Neural crest cell (in vitro differentiated cells): ENCODE measurements around the gene NEDD4. TPM values are rescaled to one million over a fixed set of nuclear protein-coding genes. Genes with fewer than 3 reads are reported as not detected.

ENCODE experiments used
- DNase-seq: peaks from one replicate; pipeline ENCODE4 v3.0.0; 2021; ENCODE audit warnings: low read depth, mixed read lengths, low spot score
- H3K27ac Mint-ChIP-seq: one replicate; pipeline ENCODE4 v1.8.0; 2021; ENCODE audit warnings: mild to moderate bottlenecking, mixed read lengths; ENCODE audit not compliant: unreplicated experiment
- H3K27me3 Mint-ChIP-seq: 2 replicates; pipeline ENCODE4 v1.8.0; 2021; ENCODE audit warnings: low read depth, mild to moderate bottlenecking, mixed read lengths
- H3K36me3 Mint-ChIP-seq: 2 replicates; pipeline ENCODE4 v1.8.0; 2021; ENCODE audit warnings: low read depth, mild to moderate bottlenecking, mixed read lengths
- H3K4me1 Mint-ChIP-seq: 2 replicates; pipeline ENCODE4 v1.8.0; 2021; ENCODE audit warnings: mixed read lengths
- H3K4me3 Mint-ChIP-seq: one replicate; pipeline ENCODE4 v1.8.0; 2021; ENCODE audit warnings: mild to moderate bottlenecking, mixed read lengths
- H3K9me3 Mint-ChIP-seq: 2 replicates; pipeline ENCODE4 v1.8.0; 2021; ENCODE audit warnings: mixed read lengths
- total RNA-seq: library from RNA; stranded (reverse); gene quantifications from 2 replicates; pipeline ENCODE4 v1.2.1, GENCODE V29; 2021
- TF ChIP-seq, protein P1 (sequence below): fragments of 200-600 bp; sonication (generic); conservative IDR thresholded peaks from 2 replicates; pipeline ENCODE4 v1.5.0; 2021; ENCODE audit warnings: antibody characterized with exemption, mild to moderate bottlenecking

NEDD4 gene
- total RNA-seq, 1 donor from 2014 or later, result 20.3 TPM

DNA sequence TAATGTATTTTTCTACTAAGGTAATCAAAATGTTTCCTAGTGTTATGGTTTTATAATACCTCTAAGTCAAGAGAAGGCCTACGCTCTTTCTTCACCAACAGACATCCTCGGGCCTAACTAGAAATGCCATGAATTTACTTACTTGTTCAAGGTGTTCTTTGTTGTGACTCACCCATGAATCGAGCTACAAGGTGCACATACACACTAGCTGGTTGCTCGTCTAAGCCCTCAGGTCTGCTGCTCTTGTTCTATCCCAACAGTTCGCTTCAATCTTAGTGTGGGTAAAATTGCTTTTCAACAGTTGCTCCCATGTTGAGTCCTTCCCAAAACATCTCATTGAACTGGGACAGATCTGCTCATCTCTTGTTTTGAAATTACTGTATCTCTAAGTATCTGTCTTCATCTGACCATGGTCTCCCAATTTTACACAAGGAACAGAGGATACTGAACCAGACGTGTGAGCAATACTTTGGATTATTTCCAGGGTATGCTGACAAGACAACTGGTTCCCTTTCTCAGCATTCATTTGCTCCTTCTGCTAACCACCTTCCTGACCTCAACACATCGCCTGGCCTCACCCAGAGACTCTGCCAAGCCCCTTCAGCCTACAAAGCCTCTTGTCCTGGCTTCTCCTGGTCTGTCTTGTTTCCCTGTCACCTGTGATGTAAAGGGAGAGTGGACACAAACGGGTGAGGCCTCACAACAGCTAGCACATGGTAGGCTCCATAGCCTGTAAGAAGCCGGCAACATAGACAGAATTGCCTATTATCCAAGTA lies 84.2 kb downstream of the NEDD4 start:
- DNase-seq, result no peak
- TF ChIP-seq, protein P1, sequence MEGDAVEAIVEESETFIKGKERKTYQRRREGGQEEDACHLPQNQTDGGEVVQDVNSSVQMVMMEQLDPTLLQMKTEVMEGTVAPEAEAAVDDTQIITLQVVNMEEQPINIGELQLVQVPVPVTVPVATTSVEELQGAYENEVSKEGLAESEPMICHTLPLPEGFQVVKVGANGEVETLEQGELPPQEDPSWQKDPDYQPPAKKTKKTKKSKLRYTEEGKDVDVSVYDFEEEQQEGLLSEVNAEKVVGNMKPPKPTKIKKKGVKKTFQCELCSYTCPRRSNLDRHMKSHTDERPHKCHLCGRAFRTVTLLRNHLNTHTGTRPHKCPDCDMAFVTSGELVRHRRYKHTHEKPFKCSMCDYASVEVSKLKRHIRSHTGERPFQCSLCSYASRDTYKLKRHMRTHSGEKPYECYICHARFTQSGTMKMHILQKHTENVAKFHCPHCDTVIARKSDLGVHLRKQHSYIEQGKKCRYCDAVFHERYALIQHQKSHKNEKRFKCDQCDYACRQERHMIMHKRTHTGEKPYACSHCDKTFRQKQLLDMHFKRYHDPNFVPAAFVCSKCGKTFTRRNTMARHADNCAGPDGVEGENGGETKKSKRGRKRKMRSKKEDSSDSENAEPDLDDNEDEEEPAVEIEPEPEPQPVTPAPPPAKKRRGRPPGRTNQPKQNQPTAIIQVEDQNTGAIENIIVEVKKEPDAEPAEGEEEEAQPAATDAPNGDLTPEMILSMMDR, result no peak
- no peaks in the 10 kb centered on the region for H3K36me3 Mint-ChIP-seq
- H3K27me3 Mint-ChIP-seq, result no peaks in the 10 kb centered on the region
- H3K4me1 Mint-ChIP-seq, result peaks cover 5% of the 10 kb centered on the region
- H3K27ac Mint-ChIP-seq, result no peak overlapping the region
- no peak overlapping the region for H3K4me3 Mint-ChIP-seq
- no peaks in the 10 kb centered on the region for H3K9me3 Mint-ChIP-seq

DNA sequence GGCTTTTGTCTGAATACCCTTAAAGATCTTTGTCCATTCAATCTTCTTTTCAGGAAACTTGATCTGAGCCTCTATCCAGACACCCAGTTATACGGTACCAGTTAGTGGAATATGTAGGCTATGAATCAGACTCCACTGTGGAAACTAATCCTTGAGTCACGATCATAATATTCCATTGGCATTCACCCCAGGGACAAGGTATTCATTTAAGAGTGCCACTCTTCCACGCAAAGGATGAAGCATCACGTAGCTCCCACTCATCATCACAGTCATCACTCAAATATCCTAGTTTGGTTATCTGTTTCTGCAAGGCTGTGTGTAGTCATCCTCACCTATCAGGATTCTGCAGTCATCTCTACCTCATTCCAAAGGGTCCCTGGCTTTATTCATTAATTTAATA lies 85.6 kb downstream of the NEDD4 start:
- Mint-ChIP-seq H3K4me1 (peaks cover 5% of the 10 kb centered on the region), H3K27me3 (no peaks in the 10 kb centered on the region), H3K36me3 (no peaks in the 10 kb centered on the region), H3K27ac (no peak overlapping the region), H3K9me3 (no peaks in the 10 kb centered on the region), H3K4me3 (no peak overlapping the region)
- no peak for DNase-seq
- TF ChIP-seq, protein P1, result no peak

DNA sequence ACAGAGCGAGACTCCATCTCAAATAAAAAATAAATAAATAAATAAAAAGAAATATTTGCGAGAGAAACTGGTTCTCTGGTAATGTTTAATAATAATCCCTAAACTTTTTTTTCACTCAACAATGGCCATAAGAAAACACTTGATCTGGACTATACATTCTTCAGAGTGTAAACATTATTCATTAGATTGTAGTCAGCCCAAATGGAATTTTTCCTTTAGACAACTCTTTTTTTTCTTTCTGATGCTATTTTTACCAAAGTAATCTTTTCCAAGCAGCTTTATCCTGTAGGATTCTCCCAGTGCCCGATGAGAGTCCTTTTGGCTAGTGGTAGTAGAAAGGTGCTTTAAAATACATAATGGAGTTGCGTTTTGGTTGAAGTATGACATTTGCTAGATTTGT lies 90.4 kb downstream of the NEDD4 start:
- peaks cover 6% of the 10 kb centered on the region for H3K4me1 Mint-ChIP-seq

DNA sequence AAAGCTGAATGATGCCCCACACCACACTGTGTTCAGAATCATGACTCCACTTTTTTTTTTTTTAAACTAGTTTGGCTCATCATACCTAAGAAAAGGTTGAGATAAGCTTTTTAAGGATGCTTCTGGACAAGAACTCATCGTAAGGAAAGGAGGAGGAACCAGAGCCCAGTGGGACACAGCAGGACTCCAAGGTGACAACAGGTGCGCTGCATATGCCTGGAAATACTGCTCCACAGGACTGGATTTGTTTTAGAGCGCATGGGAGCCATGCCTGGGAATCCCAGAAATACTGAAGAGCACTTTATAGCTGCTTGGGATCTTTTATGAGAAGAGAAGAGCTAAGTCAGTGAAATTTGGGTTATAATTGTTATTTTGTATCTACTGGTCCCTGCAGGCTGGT lies 93.4 kb downstream of the NEDD4 start:
- no peak for DNase-seq
- H3K27me3 Mint-ChIP-seq, result no peaks in the 10 kb centered on the region
- no peaks in the 10 kb centered on the region for H3K36me3 Mint-ChIP-seq
- TF ChIP-seq, protein P1, result no peak
- H3K4me3 Mint-ChIP-seq, result no peak overlapping the region
- no peaks in the 10 kb centered on the region for H3K9me3 Mint-ChIP-seq
- peaks cover 7% of the 10 kb centered on the region for H3K4me1 Mint-ChIP-seq
- H3K27ac Mint-ChIP-seq, result no peak overlapping the region

More for the DNA sequence above, 90.4 kb downstream of the NEDD4 start:
- Mint-ChIP-seq H3K4me3 (no peak overlapping the region), H3K36me3 (no peaks in the 10 kb centered on the region), H3K27ac (no peak overlapping the region), H3K27me3 (no peaks in the 10 kb centered on the region), H3K9me3 (no peaks in the 10 kb centered on the region)
- TF ChIP-seq, protein P1, result no peak
- no peak for DNase-seq

DNA sequence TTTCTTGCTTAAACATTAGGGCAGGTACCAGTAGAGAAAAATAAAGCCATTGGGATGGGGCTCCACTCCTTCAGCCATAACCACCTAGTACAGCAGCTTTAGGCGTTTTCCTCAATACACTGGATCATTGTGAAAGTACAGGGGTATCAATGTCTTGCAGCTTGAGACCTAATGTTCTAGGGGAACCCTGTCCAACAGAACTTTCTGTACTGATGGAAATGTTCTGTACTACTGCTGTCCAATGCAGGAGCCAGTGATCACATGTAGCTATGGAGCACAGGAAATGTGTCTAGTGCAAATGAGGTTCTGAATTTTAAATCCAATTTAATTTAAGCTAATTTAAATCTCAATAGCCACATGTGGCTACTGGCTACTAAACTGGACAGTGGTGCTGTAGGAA lies 93.9 kb downstream of the NEDD4 start:
- Mint-ChIP-seq H3K4me1 (peaks cover 7% of the 10 kb centered on the region), H3K27me3 (no peaks in the 10 kb centered on the region), H3K36me3 (no peaks in the 10 kb centered on the region), H3K4me3 (no peak overlapping the region), H3K9me3 (no peaks in the 10 kb centered on the region), H3K27ac (no peak overlapping the region)
- TF ChIP-seq, protein P1, result no peak
- DNase-seq, result no peak
